NCI-H82 (cell line): ENCODE data around the gene MYH9.

Experiments used
- DNase-seq: peaks from one replicate; lab custom pipeline; 2025; lab: John Stamatoyannopoulos, UW

MYH9 gene

GRCh38 chr22:36386351-36386899 lies 1.3 kb downstream of the MYH9 start:
- peak; percentile 75 for DNase-seq

- no peak for DNase-seq
Measured at GRCh38 chr22:36385491-36386350, 2.0 kb downstream of the MYH9 start.

- DNase-seq = no peak
Measured at GRCh38 chr22:36384766-36385481, 2.8 kb downstream of the MYH9 start.

- DNase-seq = no peak
Measured at GRCh38 chr22:36383110-36383581, 4.6 kb downstream of the MYH9 start.

- no peak for DNase-seq
Measured at GRCh38 chr22:36381513-36382128, 6.1 kb downstream of the MYH9 start.

GRCh38 chr22:36379593-36380361 lies 8.0 kb downstream of the MYH9 start:
- DNase-seq = no peak

- DNase-seq = no peak
Measured at GRCh38 chr22:36378869-36379217, 8.9 kb downstream of the MYH9 start.

- no peak for DNase-seq
Measured at GRCh38 chr22:36378080-36378868, 9.5 kb downstream of the MYH9 start.

GRCh38 chr22:36377022-36377631 lies 10.6 kb downstream of the MYH9 start:
- DNase-seq = no peak

- DNase-seq = no peak
Measured at GRCh38 chr22:36376265-36376664, 11.5 kb downstream of the MYH9 start.

- DNase-seq = no peak
Measured at GRCh38 chr22:36375071-36375980, 12.4 kb downstream of the MYH9 start.

GRCh38 chr22:36374603-36375024 lies 13.2 kb downstream of the MYH9 start:
- DNase-seq = no peak

- no peak for DNase-seq
Measured at GRCh38 chr22:36373258-36373579, 14.5 kb downstream of the MYH9 start.

- DNase-seq = no peak
Measured at GRCh38 chr22:36371920-36372319, 15.8 kb downstream of the MYH9 start.

- peak; percentile 76 for DNase-seq
Measured at GRCh38 chr22:36369922-36370791, 17.6 kb downstream of the MYH9 start.

GRCh38 chr22:36369004-36369921 lies 18.5 kb downstream of the MYH9 start:
- DNase-seq = no peak

GRCh38 chr22:36368359-36368983 lies 19.3 kb downstream of the MYH9 start:
- peak; percentile 34 for DNase-seq
